Measurements from ENCODE around the gene CDC34.

The CDC34 gene

GRCh38 chr19:488505-489417 lies 42.8 kb upstream of the CDC34 start:
- Histone ChIP-seq H3K9me2 (replicated peaks; ENCODE audit: control insufficient read depth, low read length) (no peaks in the 10 kb centered on the region), H3F3A (ENCODE audit: control insufficient read depth, insufficient read depth) (peaks cover 10% of the 10 kb centered on the region), H4K20me1 (ENCODE audit: control insufficient read depth, insufficient read depth, low read depth, low read length) (no peaks in the 10 kb centered on the region), H3K36me3 (ENCODE audit: control insufficient read depth, low read length) (peaks cover 3% of the 10 kb centered on the region; the same call in 1 of the 2 replicates), H3K27ac (ENCODE audit: low read depth, low read length) (peak overlapping the region; percentile 89), H3K9me3 (ENCODE audit: control insufficient read depth, insufficient read depth, low read length) (peaks cover 14% of the 10 kb centered on the region; the same call in 1 of the 2 replicates), H3K4me3 (ENCODE audit: low read length) (peak overlapping the region; percentile 96), H3K27me3 (ENCODE audit: control insufficient read depth, low read length) (no peaks in the 10 kb centered on the region), H3K4me2 (ENCODE audit: low read length) (peak overlapping the region; percentile 74), H3K4me1 (ENCODE audit: control insufficient read depth, low read length) (peaks cover 12% of the 10 kb centered on the region), H3K79me2 (ENCODE audit: control insufficient read depth, low read length) (peaks cover 3% of the 10 kb centered on the region; the same call in 1 of the 2 replicates)
- TF ChIP-seq EZH2phosphoT487 (IDR thresholded peaks at IDR 0.05; ENCODE audit: borderline replicate concordance, low read length) (no peak), CTCF (IDR thresholded peaks at IDR 0.05; ENCODE audit: low read depth, low read length, poor library complexity, severe bottlenecking) (no peak)

- H3K79me2 ChIP-seq (ENCODE audit: control insufficient read depth, low read length): peaks cover 3% of the 10 kb centered on the region; the same call in 1 of the 2 replicates
- peaks cover 12% of the 10 kb centered on the region for H3K4me1 ChIP-seq (ENCODE audit: control insufficient read depth, low read length)
- peak overlapping the region; percentile 96 for H3K4me3 ChIP-seq (ENCODE audit: low read length)
- peaks cover 10% of the 10 kb centered on the region for H3F3A ChIP-seq (ENCODE audit: control insufficient read depth, insufficient read depth)
- H3K27me3 ChIP-seq (ENCODE audit: control insufficient read depth, low read length): no peaks in the 10 kb centered on the region
- peaks cover 3% of the 10 kb centered on the region; the same call in 1 of the 2 replicates for H3K36me3 ChIP-seq (ENCODE audit: control insufficient read depth, low read length)
- H4K20me1 ChIP-seq (ENCODE audit: control insufficient read depth, insufficient read depth, low read depth, low read length): no peaks in the 10 kb centered on the region
- no peaks in the 10 kb centered on the region for H3K9me2 ChIP-seq (replicated peaks; ENCODE audit: control insufficient read depth, low read length)
- TF ChIP-seq CTCF (IDR thresholded peaks at IDR 0.05; ENCODE audit: low read depth, low read length, poor library complexity, severe bottlenecking): no peak
- no peak for TF ChIP-seq EZH2phosphoT487 (IDR thresholded peaks at IDR 0.05; ENCODE audit: borderline replicate concordance, low read length)
- peaks cover 13% of the 10 kb centered on the region; the same call in 1 of the 2 replicates for H3K9me3 ChIP-seq (ENCODE audit: control insufficient read depth, insufficient read depth, low read length)
- no peak overlapping the region for H3K27ac ChIP-seq (ENCODE audit: low read depth, low read length)
- H3K4me2 ChIP-seq (ENCODE audit: low read length): peak overlapping the region; percentile 74
Observed at GRCh38 chr19:489418-490196, 42.0 kb upstream of the CDC34 start.

GRCh38 chr19:491146-491741 lies 40.3 kb upstream of the CDC34 start:
- H3K9me3 ChIP-seq (ENCODE audit: control insufficient read depth, insufficient read depth, low read length): peaks cover 13% of the 10 kb centered on the region; the same call in 1 of the 2 replicates
- H4K20me1 ChIP-seq (ENCODE audit: control insufficient read depth, insufficient read depth, low read depth, low read length): no peaks in the 10 kb centered on the region
- peaks cover 10% of the 10 kb centered on the region for H3F3A ChIP-seq (ENCODE audit: control insufficient read depth, insufficient read depth)
- no peaks in the 10 kb centered on the region for H3K27me3 ChIP-seq (ENCODE audit: control insufficient read depth, low read length)
- no peak overlapping the region for H3K4me3 ChIP-seq (ENCODE audit: low read length)
- H3K27ac ChIP-seq (ENCODE audit: low read depth, low read length): no peak overlapping the region
- peaks cover 3% of the 10 kb centered on the region; the same call in 1 of the 2 replicates for H3K79me2 ChIP-seq (ENCODE audit: control insufficient read depth, low read length)
- peaks cover 3% of the 10 kb centered on the region; the same call in 1 of the 2 replicates for H3K36me3 ChIP-seq (ENCODE audit: control insufficient read depth, low read length)
- TF ChIP-seq CTCF (IDR thresholded peaks at IDR 0.05; ENCODE audit: low read depth, low read length, poor library complexity, severe bottlenecking) (no peak), EZH2phosphoT487 (IDR thresholded peaks at IDR 0.05; ENCODE audit: borderline replicate concordance, low read length) (no peak)
- H3K4me1 ChIP-seq (ENCODE audit: control insufficient read depth, low read length): peaks cover 12% of the 10 kb centered on the region
- H3K9me2 ChIP-seq (replicated peaks; ENCODE audit: control insufficient read depth, low read length): no peaks in the 10 kb centered on the region
- H3K4me2 ChIP-seq (ENCODE audit: low read length): no peak overlapping the region
